Activated T-cell treated with anti-CD3 and anti-CD28 coated beads for 1 hour (primary cell): ENCODE measurements around the gene ATP6AP2.
"Not testable (repeated sequence)": the region's sequence is repeated elsewhere in the genome, so short reads cannot be mapped to it uniquely, and the experiment has no call there.

Source experiments
- DNase-seq: peaks from one replicate; pipeline ENCODE4 v3.0.0-alpha.2; 2020; ENCODE audit warnings: low read depth

Gene ATP6AP2, protein sequence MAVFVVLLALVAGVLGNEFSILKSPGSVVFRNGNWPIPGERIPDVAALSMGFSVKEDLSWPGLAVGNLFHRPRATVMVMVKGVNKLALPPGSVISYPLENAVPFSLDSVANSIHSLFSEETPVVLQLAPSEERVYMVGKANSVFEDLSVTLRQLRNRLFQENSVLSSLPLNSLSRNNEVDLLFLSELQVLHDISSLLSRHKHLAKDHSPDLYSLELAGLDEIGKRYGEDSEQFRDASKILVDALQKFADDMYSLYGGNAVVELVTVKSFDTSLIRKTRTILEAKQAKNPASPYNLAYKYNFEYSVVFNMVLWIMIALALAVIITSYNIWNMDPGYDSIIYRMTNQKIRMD

DNA sequence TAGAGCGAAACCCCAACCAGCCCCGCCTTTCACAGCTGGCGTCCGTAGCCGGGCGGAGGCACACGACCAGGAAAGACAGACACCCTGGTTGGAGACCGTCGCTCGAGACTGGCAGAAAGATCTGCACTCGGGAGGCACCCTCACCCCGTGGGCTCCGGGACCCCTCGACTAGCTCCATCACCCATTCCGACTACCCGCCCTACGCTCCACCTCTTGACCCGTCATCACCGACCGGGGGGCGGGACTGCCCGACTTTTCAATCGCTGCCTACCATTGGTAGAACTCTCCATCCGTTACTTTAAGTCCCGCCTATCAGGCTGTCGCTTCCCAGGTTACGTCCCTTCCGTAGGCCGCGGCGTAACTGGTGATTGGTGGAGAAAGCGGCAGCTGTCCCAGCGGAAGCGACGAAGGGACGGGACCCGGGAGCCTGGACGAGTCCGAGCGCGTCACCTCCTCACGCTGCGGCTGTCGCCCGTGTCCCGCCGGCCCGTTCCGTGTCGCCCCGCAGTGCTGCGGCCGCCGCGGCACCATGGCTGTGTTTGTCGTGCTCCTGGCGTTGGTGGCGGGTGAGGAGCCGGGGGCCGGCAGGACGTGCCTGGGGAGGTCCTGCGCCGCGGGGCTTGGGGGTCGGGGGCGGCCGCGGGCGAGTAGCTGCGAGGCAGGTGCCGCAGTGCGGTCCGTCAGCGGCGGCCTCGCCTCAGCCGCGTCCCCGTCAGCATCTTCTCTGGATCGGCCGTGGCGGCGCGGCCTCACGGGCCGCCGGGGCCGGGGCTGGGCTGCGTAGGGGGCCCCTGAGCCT lies at the start of gene ATP6AP2:
ATP6AP2 (plus strand) TSS at position 434 of the 799 bp plus-strand sequence; CDS start at position 530, 96 bp downstream.
- DNase-seq = peak; percentile 74

- DNase-seq = no peak
Observed at GRCh38 chrX:40531056-40531826, 49.5 kb upstream of the ATP6AP2 start.

DNA sequence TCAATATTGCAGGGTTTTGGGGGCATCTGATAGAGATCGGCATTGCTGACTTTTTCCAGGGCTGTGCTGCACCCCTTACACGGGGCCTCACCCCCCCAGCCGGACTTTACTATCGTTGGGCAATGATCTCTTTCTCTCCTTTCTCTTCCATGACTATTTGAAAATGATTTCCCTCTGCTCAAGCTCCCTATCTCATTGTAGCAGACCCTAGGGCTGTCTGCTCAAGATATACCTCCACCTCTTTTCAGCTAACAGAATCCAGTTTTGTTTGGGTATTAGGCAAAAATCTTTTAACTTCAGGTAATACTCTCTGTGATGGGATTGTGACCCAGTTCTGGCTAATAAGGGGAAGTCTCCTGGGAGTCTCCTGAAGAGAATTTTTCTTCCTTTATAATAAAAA lies 43.5 kb upstream of the ATP6AP2 start:
- DNase-seq = no peak

DNA sequence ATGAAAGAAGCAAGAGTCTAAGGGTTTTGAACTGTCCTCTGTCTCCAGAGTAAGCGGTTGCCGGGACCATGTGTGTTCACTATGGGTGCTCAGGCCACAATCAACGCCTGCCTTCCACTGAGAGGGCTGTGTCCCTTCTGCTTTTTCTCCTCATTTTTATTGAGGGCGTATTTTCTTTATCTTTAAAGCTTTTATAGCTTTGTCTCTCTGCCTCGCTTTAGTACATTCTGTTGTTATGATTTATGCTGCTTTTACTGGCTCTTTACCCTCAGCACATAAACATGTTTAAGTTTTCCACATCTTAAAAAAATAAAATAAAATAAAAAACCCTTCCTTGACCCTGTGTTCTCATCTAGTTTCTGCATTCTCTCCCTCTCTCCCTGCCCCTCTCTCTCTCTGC lies 42.4 kb upstream of the ATP6AP2 start:
- no peak for DNase-seq

GRCh38 chrX:40539214-40540142 lies 41.3 kb upstream of the ATP6AP2 start:
- DNase-seq = peak; percentile 62

DNA sequence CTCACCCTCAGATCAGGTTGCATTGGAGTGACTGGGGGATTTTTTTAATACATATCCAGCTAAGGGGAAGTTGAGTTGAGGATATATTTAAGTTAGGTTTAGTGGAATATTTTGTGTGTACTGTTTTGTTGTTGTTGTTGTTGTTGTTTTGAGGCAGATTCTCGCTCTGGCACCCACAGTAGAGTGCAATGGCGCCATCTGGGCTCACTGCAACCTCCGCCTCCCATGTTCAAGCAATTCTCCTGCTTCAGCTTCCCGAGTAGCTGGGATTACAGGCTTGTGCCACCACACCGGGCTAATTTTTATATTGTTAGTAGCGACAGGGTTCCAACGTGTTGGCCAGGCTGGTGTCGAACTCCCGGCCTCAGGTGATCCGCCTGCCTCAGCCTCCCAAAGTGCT lies 38.6 kb upstream of the ATP6AP2 start:
- no peak for DNase-seq

- DNase-seq = no peak
Observed at GRCh38 chrX:40542972-40543371, 37.8 kb upstream of the ATP6AP2 start.

DNA sequence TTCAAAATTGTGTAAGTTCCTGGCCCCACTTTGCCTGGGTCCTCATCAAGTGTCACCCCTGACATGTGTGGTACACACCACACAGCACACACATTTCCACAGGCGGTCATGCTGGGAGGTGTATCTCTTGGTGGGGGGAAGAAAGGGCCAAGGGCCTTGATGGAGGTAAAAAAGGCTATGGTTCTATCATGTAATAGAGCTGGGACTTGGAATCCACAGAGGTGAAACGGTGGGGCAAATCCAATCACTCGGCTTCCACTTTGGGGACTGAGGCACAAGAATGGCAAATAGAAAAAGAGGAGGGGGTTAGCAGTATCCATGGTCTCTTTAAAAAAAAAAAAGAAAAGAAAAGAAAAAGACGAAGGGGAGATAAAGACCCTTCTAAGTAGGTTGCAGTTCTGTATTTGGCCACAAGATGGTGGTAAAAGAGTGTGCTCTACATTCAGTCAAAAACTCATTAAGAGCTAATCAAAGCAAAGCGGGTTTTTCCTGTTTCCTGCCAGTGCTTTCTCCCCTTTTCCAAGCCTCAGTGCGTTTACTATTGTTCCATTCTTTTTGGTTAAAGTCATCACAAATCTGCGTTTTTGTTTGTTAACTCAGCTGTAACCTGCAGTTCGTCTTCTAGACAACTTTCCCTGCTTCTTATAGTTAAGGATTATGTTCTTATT lies 37.0 kb upstream of the ATP6AP2 start:
- no peak for DNase-seq

GRCh38 chrX:40544343-40545266 lies 36.2 kb upstream of the ATP6AP2 start:
- no peak for DNase-seq

- no peak for DNase-seq
Observed at GRCh38 chrX:40546870-40547269, 33.9 kb upstream of the ATP6AP2 start.

- DNase-seq = no peak
Observed at GRCh38 chrX:40550066-40550465, 30.7 kb upstream of the ATP6AP2 start.

GRCh38 chrX:40552768-40553167 lies 28.0 kb upstream of the ATP6AP2 start:
- DNase-seq = no peak

DNA sequence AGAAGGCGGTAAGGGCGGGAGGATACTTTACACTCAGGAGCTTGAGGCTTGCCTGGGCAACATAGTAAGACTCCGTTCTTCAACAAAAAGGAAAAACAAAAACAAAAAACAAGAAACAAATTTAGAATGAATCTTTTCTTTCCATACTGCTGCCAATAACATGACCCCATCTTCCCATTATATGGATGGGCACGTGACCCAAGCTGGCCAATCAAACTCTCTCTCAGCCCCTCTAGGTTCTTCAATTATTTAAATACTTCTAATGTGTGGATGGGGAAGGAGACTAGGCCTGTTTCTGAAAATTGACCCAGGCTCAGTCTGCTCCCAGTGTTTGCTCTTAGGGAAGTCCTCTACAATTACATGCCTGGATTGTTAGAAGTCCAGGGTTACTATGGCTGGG lies 22.2 kb upstream of the ATP6AP2 start:
- no peak for DNase-seq

DNA sequence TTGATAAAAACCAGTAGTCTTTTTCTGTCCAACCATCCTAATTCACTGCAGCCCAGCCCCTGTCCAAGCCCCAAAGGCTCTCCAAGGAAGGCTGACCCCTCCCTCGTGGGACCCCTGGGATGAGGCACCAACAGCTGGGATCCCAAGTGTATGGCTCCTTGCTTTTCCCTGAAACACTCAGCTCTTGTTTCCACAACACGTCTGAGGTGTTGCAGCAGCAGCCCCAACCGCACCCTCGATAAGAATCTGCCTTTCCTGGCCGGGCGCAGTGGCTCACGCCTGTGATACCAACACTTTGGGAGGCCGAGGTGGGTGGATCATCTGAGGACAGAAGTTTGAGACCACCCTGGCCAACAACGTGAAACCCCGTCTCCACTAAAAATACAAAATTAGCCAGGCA lies 17.0 kb upstream of the ATP6AP2 start:
- DNase-seq = no peak

DNA sequence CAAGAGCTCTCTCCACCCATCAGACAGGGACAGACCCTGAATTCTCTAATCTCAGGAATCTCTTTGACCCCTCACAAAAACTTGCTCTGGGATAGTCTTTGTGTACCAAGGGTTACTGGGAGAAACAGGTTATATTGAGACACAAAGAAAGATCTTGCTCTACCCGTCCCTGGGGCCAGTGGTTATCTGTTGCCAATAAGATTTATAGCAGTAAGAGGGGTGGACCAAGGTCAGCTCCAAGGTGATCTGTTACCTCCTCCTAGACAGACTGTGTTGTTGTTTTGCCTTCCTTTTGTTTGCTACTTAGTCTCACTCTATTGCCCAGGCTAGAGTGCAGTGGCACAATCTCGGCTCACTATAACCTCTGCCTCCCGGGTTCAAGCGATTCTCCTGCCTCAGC lies 16.3 kb upstream of the ATP6AP2 start:
- no peak for DNase-seq

- no peak for DNase-seq
Observed at GRCh38 chrX:40570346-40571093, 10.2 kb upstream of the ATP6AP2 start.

DNA sequence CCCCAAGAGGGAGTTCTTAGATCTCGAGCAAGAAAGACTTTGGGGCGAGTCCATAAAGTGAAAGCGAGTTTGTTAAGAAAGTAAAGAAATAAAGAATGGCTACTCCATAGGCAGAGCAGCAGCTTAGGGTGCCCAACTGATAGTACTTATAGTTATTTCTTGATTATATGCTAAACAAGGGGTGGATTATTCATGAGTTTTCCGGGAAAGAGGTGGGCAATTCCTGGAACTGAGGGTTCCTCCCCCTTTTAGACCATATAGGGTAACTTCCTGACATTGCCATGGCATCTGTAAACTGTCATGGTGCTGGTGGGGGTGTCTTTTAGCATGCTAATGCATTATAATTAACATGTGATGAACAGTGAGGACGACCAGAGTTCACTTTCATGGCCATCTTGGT lies 9.6 kb upstream of the ATP6AP2 start:
- not testable (repeated sequence) for DNase-seq

DNA sequence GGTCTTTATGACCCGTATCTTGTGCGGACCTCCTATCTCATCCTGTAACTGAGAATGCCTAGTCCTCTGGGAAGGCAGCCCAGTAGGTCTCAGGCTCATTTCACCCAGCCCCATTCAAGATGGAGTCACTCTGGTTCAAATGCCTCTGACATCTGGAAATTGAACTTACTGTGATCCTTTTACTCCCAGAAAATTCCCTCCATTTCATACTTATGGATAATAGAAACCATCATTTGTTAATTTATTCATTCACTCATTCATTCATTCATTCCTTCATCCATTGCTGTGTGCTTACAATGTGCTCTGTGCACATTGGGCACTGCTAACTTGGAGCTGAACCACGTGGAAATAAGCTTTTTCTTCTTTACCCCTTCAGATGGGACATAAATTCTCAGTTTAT lies 9.2 kb upstream of the ATP6AP2 start:
- DNase-seq = no peak

DNA sequence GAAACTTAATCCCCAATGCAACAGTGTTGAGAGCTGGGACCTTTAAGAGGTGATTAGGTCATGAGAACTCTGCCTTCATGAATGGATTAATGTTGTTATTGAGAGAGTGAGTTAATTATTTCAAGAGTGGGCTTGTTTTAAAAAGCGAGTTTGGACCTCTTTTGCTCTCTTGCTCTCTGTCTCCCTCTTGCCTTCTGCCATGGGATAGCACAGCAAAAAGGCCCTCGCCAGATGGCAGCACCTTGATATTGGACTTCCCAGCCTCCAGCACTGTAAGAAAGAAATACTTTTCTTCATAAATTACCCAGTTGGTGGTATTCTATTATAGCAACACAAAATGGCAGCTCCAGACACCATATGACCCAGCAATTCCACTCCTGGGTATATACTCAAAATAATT lies 7.0 kb upstream of the ATP6AP2 start:
- DNase-seq = no peak
